Measurements from ENCODE around the gene FAM81A.
"Not testable (repeated sequence)": the region's sequence is repeated elsewhere in the genome, so short reads cannot be mapped to it uniquely, and the experiment has no call there.

The FAM81A gene

GRCh38 chr15:59419170-59419569 is 18.8 kb upstream of the FAM81A start:
- TF ChIP-seq EZH2 (IDR thresholded peaks at IDR 0.05; ENCODE audit: borderline replicate concordance, low read depth, low read length, severe bottlenecking) (no peak), CTCF (IDR thresholded peaks at IDR 0.05; ENCODE audit: borderline replicate concordance, extremely low read depth, low read length, poor library complexity, severe bottlenecking) (no peak)
- H3K27me3 ChIP-seq (ENCODE audit: insufficient read depth, low read length, poor library complexity) = no peaks in the 10 kb centered on the region
- no peak overlapping the region for H3K4me2 ChIP-seq (ENCODE audit: insufficient read depth, low read length)
- no peaks in the 10 kb centered on the region for H3K36me3 ChIP-seq (ENCODE audit: insufficient read depth, low read length)
- no peak overlapping the region for H3K4me3 ChIP-seq (ENCODE audit: low read depth in 1 of 2, low read length in 2 of 2)
- no peaks in the 10 kb centered on the region for H3K9me3 ChIP-seq (ENCODE audit: insufficient read depth, low read length, severe bottlenecking)
- ATAC-seq (ENCODE audit: insufficient read depth, low read depth) (no peak), DNase-seq (no peak)
- no peak overlapping the region for H2AFZ ChIP-seq (ENCODE audit: low read depth, low read length)
- no peak overlapping the region for H3K9ac ChIP-seq (ENCODE audit: low read depth, low read length)
- no peaks in the 10 kb centered on the region for H3K79me2 ChIP-seq (ENCODE audit: insufficient read depth, low read length)
- H4K20me1 ChIP-seq (ENCODE audit: insufficient read depth, low read length) = no peaks in the 10 kb centered on the region
- no peak overlapping the region for H3K27ac ChIP-seq (ENCODE audit: low read length)
- no peaks in the 10 kb centered on the region for H3K4me1 ChIP-seq (ENCODE audit: insufficient read depth, low read length)

GRCh38 chr15:59420108-59420507 is 17.9 kb upstream of the FAM81A start:
- Histone ChIP-seq H3K9ac (ENCODE audit: low read depth, low read length) (no peak overlapping the region), H3K27ac (ENCODE audit: low read length) (no peak overlapping the region), H4K20me1 (ENCODE audit: insufficient read depth, low read length) (no peaks in the 10 kb centered on the region), H3K4me3 (ENCODE audit: low read depth in 1 of 2, low read length in 2 of 2) (no peak overlapping the region), H2AFZ (ENCODE audit: low read depth, low read length) (no peak overlapping the region), H3K4me1 (ENCODE audit: insufficient read depth, low read length) (no peaks in the 10 kb centered on the region), H3K9me3 (ENCODE audit: insufficient read depth, low read length, severe bottlenecking) (no peaks in the 10 kb centered on the region), H3K27me3 (ENCODE audit: insufficient read depth, low read length, poor library complexity) (no peaks in the 10 kb centered on the region), H3K36me3 (ENCODE audit: insufficient read depth, low read length) (no peaks in the 10 kb centered on the region), H3K79me2 (ENCODE audit: insufficient read depth, low read length) (no peaks in the 10 kb centered on the region), H3K4me2 (ENCODE audit: insufficient read depth, low read length) (no peak overlapping the region)
- TF ChIP-seq EZH2 (IDR thresholded peaks at IDR 0.05; ENCODE audit: borderline replicate concordance, low read depth, low read length, severe bottlenecking) = no peak
- DNase-seq (no peak), ATAC-seq (ENCODE audit: insufficient read depth, low read depth) (no peak)

GRCh38 chr15:59420986-59421618 is 16.9 kb upstream of the FAM81A start:
- Histone ChIP-seq H4K20me1 (ENCODE audit: insufficient read depth, low read length) (no peaks in the 10 kb centered on the region), H3K36me3 (ENCODE audit: insufficient read depth, low read length) (no peaks in the 10 kb centered on the region), H3K4me1 (ENCODE audit: insufficient read depth, low read length) (no peaks in the 10 kb centered on the region), H2AFZ (ENCODE audit: low read depth, low read length) (no peak overlapping the region), H3K9ac (ENCODE audit: low read depth, low read length) (no peak overlapping the region), H3K4me3 (ENCODE audit: low read depth in 1 of 2, low read length in 2 of 2) (no peak overlapping the region), H3K79me2 (ENCODE audit: insufficient read depth, low read length) (no peaks in the 10 kb centered on the region), H3K9me3 (ENCODE audit: insufficient read depth, low read length, severe bottlenecking) (no peaks in the 10 kb centered on the region), H3K27ac (ENCODE audit: low read length) (no peak overlapping the region), H3K27me3 (ENCODE audit: insufficient read depth, low read length, poor library complexity) (no peaks in the 10 kb centered on the region), H3K4me2 (ENCODE audit: insufficient read depth, low read length) (no peak overlapping the region)
- DNase-seq (no peak), ATAC-seq (ENCODE audit: insufficient read depth, low read depth) (no peak)
- TF ChIP-seq CTCF (IDR thresholded peaks at IDR 0.05; ENCODE audit: borderline replicate concordance, extremely low read depth, low read length, poor library complexity, severe bottlenecking) (no peak), EZH2 (IDR thresholded peaks at IDR 0.05; ENCODE audit: borderline replicate concordance, low read depth, low read length, severe bottlenecking) (no peak)

GRCh38 chr15:59424616-59425015 is 13.4 kb upstream of the FAM81A start:
- no peaks in the 10 kb centered on the region for H3K36me3 ChIP-seq (ENCODE audit: insufficient read depth, low read length)
- no peaks in the 10 kb centered on the region for H4K20me1 ChIP-seq (ENCODE audit: insufficient read depth, low read length)
- H3K9ac ChIP-seq (ENCODE audit: low read depth, low read length) = no peak overlapping the region
- ATAC-seq (ENCODE audit: insufficient read depth, low read depth) (no peak), DNase-seq (no peak)
- TF ChIP-seq EZH2 (IDR thresholded peaks at IDR 0.05; ENCODE audit: borderline replicate concordance, low read depth, low read length, severe bottlenecking) (no peak), CTCF (IDR thresholded peaks at IDR 0.05; ENCODE audit: borderline replicate concordance, extremely low read depth, low read length, poor library complexity, severe bottlenecking) (no peak)
- H3K4me1 ChIP-seq (ENCODE audit: insufficient read depth, low read length) = no peaks in the 10 kb centered on the region
- no peak overlapping the region for H3K4me3 ChIP-seq (ENCODE audit: low read depth in 1 of 2, low read length in 2 of 2)
- H3K27me3 ChIP-seq (ENCODE audit: insufficient read depth, low read length, poor library complexity) = no peaks in the 10 kb centered on the region
- no peak overlapping the region for H3K27ac ChIP-seq (ENCODE audit: low read length)
- no peak overlapping the region for H2AFZ ChIP-seq (ENCODE audit: low read depth, low read length)
- no peaks in the 10 kb centered on the region for H3K9me3 ChIP-seq (ENCODE audit: insufficient read depth, low read length, severe bottlenecking)
- no peak overlapping the region for H3K4me2 ChIP-seq (ENCODE audit: insufficient read depth, low read length)
- no peaks in the 10 kb centered on the region for H3K79me2 ChIP-seq (ENCODE audit: insufficient read depth, low read length)

- not testable (repeated sequence) for H3K4me3 ChIP-seq (ENCODE audit: low read depth in 1 of 2, low read length in 2 of 2); DNase-seq; H2AFZ ChIP-seq (ENCODE audit: low read depth, low read length); H3K79me2 ChIP-seq (ENCODE audit: insufficient read depth, low read length); H3K4me1 ChIP-seq (ENCODE audit: insufficient read depth, low read length); H3K4me2 ChIP-seq (ENCODE audit: insufficient read depth, low read length); H3K36me3 ChIP-seq (ENCODE audit: insufficient read depth, low read length); ATAC-seq (ENCODE audit: insufficient read depth, low read depth); H3K9ac ChIP-seq (ENCODE audit: low read depth, low read length); H3K9me3 ChIP-seq (ENCODE audit: insufficient read depth, low read length, severe bottlenecking); H3K27me3 ChIP-seq (ENCODE audit: insufficient read depth, low read length, poor library complexity); H4K20me1 ChIP-seq (ENCODE audit: insufficient read depth, low read length); H3K27ac ChIP-seq (ENCODE audit: low read length)
Observed at GRCh38 chr15:59428898-59429297, 9.1 kb upstream of the FAM81A start.
